Keratinocyte (primary cell): Measurements from ENCODE around the gene MUC5B.

Experiments
- CTCF ChIP-seq, 3 experiments: IDR thresholded peaks in 1 of 3; conservative IDR thresholded peaks in 1 of 3; optimal IDR thresholded peaks in 1 of 3; 2 replicates in 2 of 3; 3 replicates in 1 of 3; pipeline versions ENCODE3 to v1.5.1; 2011; ENCODE audit warnings: low read length in 3 of 3, mild to moderate bottlenecking in 3 of 3, moderate library complexity in 2 of 3, control low read depth in 1 of 3, inconsistent platforms in 1 of 3; ENCODE audit not compliant: insufficient read depth in 2 of 3; ENCODE audit errors: extremely low read depth in 1 of 3
- EZH2 ChIP-seq: IDR thresholded peaks from one replicate; pipeline ENCODE4 v1.6.1; 2012; ENCODE audit warnings: inconsistent platforms, mild to moderate bottlenecking, low read length, moderate library complexity

GRCh38 chr11:1208394-1209261, 14.2 kb upstream of the MUC5B start:
- TF ChIP-seq CTCF (optimal IDR thresholded peaks at IDR 0.05 in 1 of 3, IDR thresholded peaks at IDR 0.05 in 1 of 3, conservative IDR thresholded peaks at IDR 0.05 in 1 of 3; ENCODE audit: extremely low read depth in 1 of 3, insufficient read depth in 2 of 3, low read length in 3 of 3) (no peak), EZH2 (no peak)
